Measurements from ENCODE around the gene CCDC121. TPM values are rescaled to one million over a fixed set of nuclear protein-coding genes. Genes with fewer than 3 reads are reported as not detected.
A peak's percentile ranks its signal among the peaks of the same experiment; 100 is the strongest.

CCDC121 gene
- total RNA-seq = under 1 TPM; 0.11 to 0.27 (median 0.25) TPM

DNA sequence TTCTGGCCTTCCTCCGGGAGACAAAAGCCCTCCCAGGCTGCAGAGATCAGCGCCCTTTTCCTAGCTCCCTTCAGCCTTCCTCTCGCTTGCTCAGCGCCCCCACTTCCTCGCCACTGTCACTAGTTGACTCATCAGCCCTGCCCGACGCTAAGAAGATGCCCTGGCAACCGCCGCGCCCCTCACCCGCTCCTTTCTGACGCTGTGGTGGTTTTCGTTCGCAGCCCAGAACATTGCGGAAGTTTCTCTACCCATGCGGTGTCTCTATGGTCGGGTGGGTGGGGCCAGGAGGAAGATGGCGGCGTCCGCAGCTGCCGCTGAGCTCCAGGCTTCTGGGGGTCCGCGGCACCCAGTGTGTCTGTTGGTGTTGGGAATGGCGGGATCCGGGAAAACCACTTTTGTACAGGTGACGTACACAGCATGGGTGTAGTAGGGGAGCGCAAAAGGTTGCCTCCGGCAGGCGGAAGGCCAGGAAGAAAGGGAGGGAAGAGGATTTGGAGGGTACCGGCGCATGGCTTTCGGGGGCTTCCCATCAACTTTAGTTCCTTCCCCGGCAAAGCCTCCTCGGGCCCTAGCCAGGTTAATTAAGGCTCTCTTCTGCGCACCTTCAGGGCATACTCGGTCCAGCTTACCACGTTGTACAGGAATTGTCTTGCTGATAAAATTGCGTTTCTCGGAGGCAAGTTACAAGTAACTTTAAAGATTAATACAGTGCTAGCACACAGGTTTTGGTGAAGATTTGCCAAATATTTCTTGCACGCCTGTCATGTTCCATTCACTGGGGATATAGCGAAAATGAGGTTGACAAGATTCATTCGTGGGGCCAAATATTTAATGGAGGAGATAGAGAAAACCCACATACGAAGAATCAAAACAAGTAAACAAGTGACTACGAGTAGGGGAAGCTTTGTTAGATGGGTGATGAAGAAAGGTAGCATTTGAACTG lies at the start of gene CCDC121, which contains the start of gene GPN1:
TSS of gene CCDC121 (minus strand) at position 246 of the 943 bp plus-strand sequence. CDS start 1,213 bp downstream, outside the sequence.
TSS of gene GPN1 (plus strand) at position 284 of the 943 bp plus-strand sequence. CDS start at position 293, 9 bp downstream.
- ATAC-seq = peak; percentile 98

GRCh38 chr2:27672723-27673486 lies 44.1 kb upstream of the CCDC121 start:
- peaks cover 41% of the 10 kb centered on the region for H3K36me3 Mint-ChIP-seq (ENCODE audit: insufficient read depth)
- ATAC-seq = no peak
- H3K4me3 Mint-ChIP-seq = no peak overlapping the region
- no peak for DNase-seq
- peaks cover 10% of the 10 kb centered on the region for H3K4me1 Mint-ChIP-seq (ENCODE audit: low read depth)
- no peaks in the 10 kb centered on the region for H3K9me3 Mint-ChIP-seq
- no peaks in the 10 kb centered on the region for H3K27me3 Mint-ChIP-seq (ENCODE audit: low read depth)

More for the DNA sequence above, at the start of gene CCDC121, which contains the start of gene GPN1:
- peaks cover 29% of the 10 kb centered on the region for H3K36me3 Mint-ChIP-seq (ENCODE audit: insufficient read depth)
- no peaks in the 10 kb centered on the region for H3K9me3 Mint-ChIP-seq
- H3K27me3 Mint-ChIP-seq (ENCODE audit: low read depth) = no peaks in the 10 kb centered on the region
- peaks cover 30% of the 10 kb centered on the region for H3K4me1 Mint-ChIP-seq (ENCODE audit: low read depth)
- DNase-seq = peak; percentile 93
- H3K4me3 Mint-ChIP-seq = no peak within 1 kb of the TSS

DNA sequence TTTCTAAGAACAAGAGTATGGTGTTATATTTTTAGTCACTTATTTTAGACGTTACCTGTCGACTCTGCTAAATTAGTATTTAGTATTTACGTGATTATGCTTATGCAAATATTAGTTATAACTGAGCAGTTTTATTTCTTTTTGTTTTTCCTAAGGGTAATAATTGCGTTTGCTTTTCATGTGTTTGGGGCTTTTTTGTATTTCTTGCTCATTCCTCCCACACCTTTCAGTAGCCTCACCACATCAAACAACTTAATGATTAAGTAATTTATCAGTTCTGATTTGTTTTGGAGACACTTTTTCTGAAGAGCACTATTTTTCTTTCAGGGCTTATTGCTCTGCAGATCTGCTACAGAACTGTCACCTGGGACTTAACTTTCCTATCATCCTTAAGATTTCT lies 42.4 kb upstream of the CCDC121 start:
- Mint-ChIP-seq H3K4me1 (ENCODE audit: low read depth) (peaks cover 14% of the 10 kb centered on the region), H3K27me3 (ENCODE audit: low read depth) (no peaks in the 10 kb centered on the region), H3K9me3 (no peaks in the 10 kb centered on the region), H3K4me3 (no peak overlapping the region), H3K36me3 (ENCODE audit: insufficient read depth) (peaks cover 46% of the 10 kb centered on the region)
- peak; percentile 32 to 48 for ATAC-seq
- DNase-seq = no peak

DNA sequence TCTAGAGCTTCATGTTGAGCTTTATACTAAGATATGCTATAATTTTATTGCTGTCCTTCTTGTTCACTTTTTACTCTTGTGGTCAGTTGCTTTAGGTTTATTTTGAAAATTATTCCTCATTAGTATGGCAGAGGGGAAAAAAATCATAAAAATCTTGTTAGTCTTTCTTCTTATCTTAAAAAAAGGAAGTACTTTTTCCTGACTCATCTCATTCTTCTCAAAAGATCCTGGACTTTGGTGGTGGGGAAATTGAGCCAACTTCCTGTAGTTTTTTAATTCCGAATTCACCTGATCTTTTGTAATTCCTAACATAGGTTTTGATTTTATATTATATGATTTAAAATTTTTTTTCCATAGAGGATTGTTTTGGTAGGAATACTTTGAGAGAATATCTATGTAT lies 38.6 kb upstream of the CCDC121 start:
- DNase-seq (no peak), ATAC-seq (no peak)
- H3K9me3 Mint-ChIP-seq = no peaks in the 10 kb centered on the region
- peaks cover 38% of the 10 kb centered on the region for H3K4me1 Mint-ChIP-seq (ENCODE audit: low read depth)
- no peaks in the 10 kb centered on the region for H3K27me3 Mint-ChIP-seq (ENCODE audit: low read depth)
- peaks cover 35% of the 10 kb centered on the region for H3K36me3 Mint-ChIP-seq (ENCODE audit: insufficient read depth)
- H3K4me3 Mint-ChIP-seq = no peak overlapping the region

DNA sequence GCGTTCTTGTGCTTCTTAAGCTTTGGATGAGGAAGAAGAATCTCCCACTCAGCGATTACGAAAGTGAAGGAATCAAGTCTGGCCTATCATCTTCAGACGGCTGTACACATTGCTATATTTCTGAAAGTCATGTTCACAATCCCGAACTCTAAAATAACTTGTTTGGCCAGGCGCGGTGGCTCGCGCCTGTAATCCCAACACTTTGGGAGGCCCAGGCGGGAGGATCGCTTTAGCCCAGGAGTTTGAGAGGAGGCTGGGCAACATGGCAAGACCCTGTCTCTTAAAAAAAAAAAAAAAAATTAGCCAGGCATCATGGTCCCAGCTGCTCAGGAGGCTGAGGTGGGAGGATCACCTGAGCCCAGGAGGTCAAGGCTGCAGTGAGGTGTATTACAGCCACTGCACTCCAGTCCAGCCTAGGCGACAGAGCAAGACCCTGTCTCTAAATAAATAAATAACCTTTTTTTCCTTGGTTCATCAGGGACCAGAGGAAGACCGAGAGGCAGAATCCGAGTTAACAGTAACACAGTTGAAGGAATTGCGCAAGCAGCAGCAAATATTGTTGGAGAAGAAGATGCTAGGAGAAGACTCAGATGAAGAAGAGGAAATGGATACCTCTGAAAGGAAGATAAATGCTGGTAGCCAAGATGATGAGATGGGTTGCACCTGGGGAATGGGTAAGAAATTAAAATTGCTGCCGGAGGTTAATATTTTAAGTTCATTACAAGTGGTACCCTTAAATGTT lies 36.0 kb upstream of the CCDC121 start:
- Mint-ChIP-seq H3K4me3 (peak overlapping the region; percentile 98), H3K36me3 (ENCODE audit: insufficient read depth) (peaks cover 39% of the 10 kb centered on the region)

DNA sequence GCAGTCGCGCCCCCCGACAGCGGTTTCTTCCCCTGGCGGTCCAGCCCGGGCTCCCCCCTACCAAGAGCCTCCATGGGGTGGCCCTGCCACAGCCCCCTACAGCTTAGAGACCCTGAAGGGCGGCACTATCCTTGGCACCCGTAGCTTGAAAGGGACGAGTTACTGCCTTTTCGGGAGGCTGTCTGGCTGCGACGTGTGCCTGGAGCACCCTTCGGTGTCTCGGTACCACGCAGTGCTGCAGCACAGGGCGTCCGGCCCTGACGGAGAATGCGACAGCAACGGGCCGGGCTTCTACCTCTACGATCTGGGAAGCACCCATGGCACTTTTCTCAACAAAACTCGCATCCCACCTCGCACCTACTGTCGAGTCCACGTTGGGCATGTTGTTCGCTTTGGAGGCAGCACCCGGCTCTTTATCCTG lies 35.4 kb upstream of the CCDC121 start:
- H3K4me1 Mint-ChIP-seq (ENCODE audit: low read depth) = peaks cover 46% of the 10 kb centered on the region
- no peaks in the 10 kb centered on the region for H3K9me3 Mint-ChIP-seq
- DNase-seq (no peak), ATAC-seq (peak; percentile 10 to 12)
- no peaks in the 10 kb centered on the region for H3K27me3 Mint-ChIP-seq (ENCODE audit: low read depth)
- H3K4me3 Mint-ChIP-seq = peak overlapping the region; percentile 98
- peaks cover 40% of the 10 kb centered on the region for H3K36me3 Mint-ChIP-seq (ENCODE audit: insufficient read depth)

More for the DNA sequence above, 36.0 kb upstream of the CCDC121 start:
- ATAC-seq = no peak
- DNase-seq = no peak
- peaks cover 44% of the 10 kb centered on the region for H3K4me1 Mint-ChIP-seq (ENCODE audit: low read depth)
- H3K27me3 Mint-ChIP-seq (ENCODE audit: low read depth) = no peaks in the 10 kb centered on the region
- no peaks in the 10 kb centered on the region for H3K9me3 Mint-ChIP-seq

DNA sequence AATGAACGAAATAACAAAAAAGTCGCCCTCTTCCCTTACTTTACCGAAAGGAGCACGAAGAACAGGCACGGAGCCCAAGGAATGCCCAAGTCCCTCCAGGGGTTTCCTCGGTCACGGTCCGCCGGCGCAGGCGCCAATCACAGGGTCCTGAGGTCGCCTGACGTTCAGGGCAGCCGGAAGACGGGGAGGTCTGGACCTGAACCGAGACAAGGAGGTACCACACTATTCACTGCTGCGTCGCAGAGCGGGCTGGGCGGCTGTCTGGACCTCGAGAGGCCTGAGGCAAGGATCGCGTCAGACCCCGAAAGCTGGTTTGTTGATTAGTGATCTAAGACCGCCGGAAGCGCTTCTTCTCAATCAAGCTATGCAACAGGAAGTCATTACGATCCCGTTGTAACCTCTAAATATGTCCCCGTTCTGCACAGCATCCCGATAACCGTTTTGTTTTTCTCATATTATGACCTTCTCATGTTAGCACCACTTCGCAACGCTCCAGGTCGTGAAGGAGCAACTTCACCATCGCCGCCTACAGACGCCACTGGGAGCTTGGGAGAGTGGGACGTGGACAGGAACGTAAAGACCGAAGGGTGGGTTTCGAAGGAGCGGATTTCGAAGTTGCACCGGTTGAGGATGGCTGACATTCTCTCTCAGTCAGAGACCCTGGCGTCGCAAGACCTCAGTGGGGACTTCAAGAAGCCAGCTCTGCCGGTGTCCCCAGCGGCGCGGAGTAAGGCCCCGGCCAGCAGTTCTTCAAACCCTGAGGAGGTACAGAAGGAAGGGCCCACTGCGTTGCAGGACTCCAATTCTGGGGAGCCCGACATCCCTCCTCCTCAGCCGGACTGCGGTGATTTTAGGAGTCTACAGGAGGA lies 34.7 kb upstream of the CCDC121 start, which contains the start of the genes SLC4A1AP and SUPT7L:
TSS of gene SLC4A1AP (plus strand) at position 605 of the 869 bp plus-strand sequence. CDS start at position 631, 26 bp downstream.
TSS of gene SUPT7L (minus strand) at position 330 of the 869 bp plus-strand sequence. CDS start 1,422 bp downstream, outside the sequence.
- ATAC-seq (peak; percentile 85 to 89), DNase-seq (peak; percentile 63)
- Mint-ChIP-seq H3K27me3 (ENCODE audit: low read depth) (no peaks in the 10 kb centered on the region), H3K9me3 (no peaks in the 10 kb centered on the region), H3K4me1 (ENCODE audit: low read depth) (peaks cover 47% of the 10 kb centered on the region), H3K36me3 (ENCODE audit: insufficient read depth) (peaks cover 36% of the 10 kb centered on the region), H3K4me3 (peak within 1 kb of the TSS; percentile 98)

GRCh38 chr2:27661371-27661770 lies 32.6 kb upstream of the CCDC121 start:
- Mint-ChIP-seq H3K27me3 (ENCODE audit: low read depth) (no peaks in the 10 kb centered on the region), H3K9me3 (no peaks in the 10 kb centered on the region), H3K36me3 (ENCODE audit: insufficient read depth) (peaks cover 33% of the 10 kb centered on the region), H3K4me3 (peak overlapping the region; percentile 98), H3K4me1 (ENCODE audit: low read depth) (peaks cover 45% of the 10 kb centered on the region)
- DNase-seq (no peak), ATAC-seq (no peak)

DNA sequence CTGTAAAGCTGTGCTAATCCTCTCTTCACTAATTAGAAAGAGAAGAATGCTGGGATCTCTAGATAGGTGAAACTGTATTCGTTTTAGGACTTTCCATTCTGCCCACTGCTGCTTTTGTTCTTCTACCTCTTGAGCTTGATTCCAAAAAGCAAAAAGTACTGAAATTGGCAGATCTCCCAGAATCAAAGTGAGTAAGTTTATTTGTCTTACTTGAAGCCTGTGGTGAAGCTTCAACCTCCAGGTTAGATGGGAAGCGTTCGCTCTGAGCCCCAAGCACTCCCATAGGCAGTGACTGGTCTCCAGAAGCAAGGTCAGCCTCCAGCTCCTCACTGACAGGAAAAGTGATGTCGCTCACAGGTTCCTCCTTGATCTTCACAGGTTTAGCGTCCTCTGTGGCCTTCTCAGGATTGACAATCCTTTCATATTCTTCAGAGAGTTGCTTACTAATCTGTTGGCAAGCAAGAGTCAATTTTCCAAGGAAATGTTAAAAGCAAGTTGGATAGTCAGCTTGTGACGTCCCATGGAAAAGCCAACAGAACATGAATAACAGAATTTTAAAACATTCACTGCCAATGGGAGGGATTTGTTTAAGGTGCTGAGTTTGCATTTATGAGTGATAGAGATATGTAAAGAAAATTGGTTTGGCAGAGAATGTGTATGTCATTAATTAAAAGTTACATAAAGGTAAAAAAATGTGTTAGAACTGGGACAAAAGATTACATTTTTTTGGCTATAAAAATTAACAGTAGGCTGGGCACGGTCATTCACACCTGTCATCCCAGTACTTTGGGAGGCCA lies 26.5 kb upstream of the CCDC121 start:
- H3K9me3 Mint-ChIP-seq = no peaks in the 10 kb centered on the region
- H3K36me3 Mint-ChIP-seq (ENCODE audit: insufficient read depth) = peaks cover 50% of the 10 kb centered on the region
- H3K4me3 Mint-ChIP-seq = no peak overlapping the region
- H3K27me3 Mint-ChIP-seq (ENCODE audit: low read depth) = no peaks in the 10 kb centered on the region
- H3K4me1 Mint-ChIP-seq (ENCODE audit: low read depth) = peaks cover 22% of the 10 kb centered on the region
- DNase-seq (no peak), ATAC-seq (no peak)

DNA sequence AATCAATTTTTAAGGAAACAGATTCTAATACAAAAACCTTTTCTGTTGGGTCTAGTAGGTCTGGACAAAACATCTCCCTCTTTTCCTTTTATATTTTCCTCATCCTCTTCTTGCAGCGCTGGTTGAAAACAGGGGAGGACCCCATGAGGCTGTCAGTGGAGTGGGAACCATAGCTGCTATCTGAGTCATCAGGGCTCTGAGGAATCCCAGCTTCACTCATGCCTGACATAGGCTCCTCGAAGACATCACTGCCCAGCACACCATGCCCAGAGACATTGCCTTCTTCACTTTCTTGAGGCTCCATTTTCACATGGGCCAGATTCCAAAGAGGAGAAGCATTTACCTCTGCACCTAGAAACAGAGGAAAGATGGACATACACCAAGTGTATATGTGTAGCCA lies 24.6 kb upstream of the CCDC121 start:
- ATAC-seq = no peak
- Mint-ChIP-seq H3K36me3 (ENCODE audit: insufficient read depth) (peaks cover 53% of the 10 kb centered on the region), H3K27me3 (ENCODE audit: low read depth) (no peaks in the 10 kb centered on the region), H3K4me3 (no peak overlapping the region), H3K9me3 (no peaks in the 10 kb centered on the region), H3K4me1 (ENCODE audit: low read depth) (peaks cover 19% of the 10 kb centered on the region)
- DNase-seq = no peak

DNA sequence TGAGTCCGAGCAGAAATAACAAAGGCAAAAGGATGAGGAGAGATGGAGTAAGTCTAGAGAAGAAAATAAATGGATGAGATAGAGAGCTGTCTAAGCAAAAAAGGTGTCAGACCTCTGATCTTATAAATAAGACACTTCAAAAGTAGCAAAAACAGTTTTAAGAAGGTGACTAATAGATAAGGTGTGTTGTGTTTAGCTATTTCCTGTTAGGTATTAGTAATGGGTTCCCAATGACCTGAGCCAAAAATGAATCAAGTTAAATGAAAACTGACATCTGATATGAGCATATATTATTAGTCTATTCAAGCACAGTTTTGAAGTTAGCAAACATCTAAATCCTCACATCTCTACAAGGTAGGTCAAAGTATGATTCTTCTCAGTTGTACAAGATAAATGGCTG lies 24.0 kb upstream of the CCDC121 start:
- ATAC-seq = peak; percentile 65 to 72
- Mint-ChIP-seq H3K4me3 (no peak overlapping the region), H3K36me3 (ENCODE audit: insufficient read depth) (peaks cover 56% of the 10 kb centered on the region), H3K27me3 (ENCODE audit: low read depth) (no peaks in the 10 kb centered on the region), H3K9me3 (no peaks in the 10 kb centered on the region), H3K4me1 (ENCODE audit: low read depth) (peaks cover 19% of the 10 kb centered on the region)
- DNase-seq = no peak

DNA sequence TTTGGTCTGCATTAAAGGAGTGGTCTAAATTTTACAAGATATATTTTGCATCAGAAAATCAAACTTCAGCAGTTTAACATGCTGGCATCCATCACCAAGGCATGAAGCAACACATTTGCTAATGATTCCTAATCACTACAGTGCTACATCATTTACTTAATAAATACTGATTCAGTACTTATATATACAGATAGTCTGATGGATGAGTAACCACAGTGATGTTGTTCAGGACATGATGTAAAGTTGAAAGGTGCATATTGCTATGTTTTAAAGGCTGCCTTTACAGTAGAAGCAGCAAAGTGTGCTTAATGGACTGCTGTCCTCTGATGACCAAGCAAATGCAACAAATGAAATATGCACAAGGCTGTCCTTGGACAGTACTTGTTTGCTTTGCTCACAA lies 23.5 kb upstream of the CCDC121 start:
- no peak for ATAC-seq
- Mint-ChIP-seq H3K36me3 (ENCODE audit: insufficient read depth) (peaks cover 61% of the 10 kb centered on the region), H3K4me1 (ENCODE audit: low read depth) (peaks cover 19% of the 10 kb centered on the region), H3K9me3 (no peaks in the 10 kb centered on the region), H3K27me3 (ENCODE audit: low read depth) (no peaks in the 10 kb centered on the region), H3K4me3 (no peak overlapping the region)
- DNase-seq = no peak

Measured in activated T-cell treated with anti-CD3 and anti-CD28 coated beads, Interleukin-2, amount 50 U/mL, for 4 hours (primary cell).